Lung microvascular endothelial cell (primary cell): Measurements from ENCODE around the gene ATG2B. TPM values are rescaled to one million over a fixed set of nuclear protein-coding genes. Genes with fewer than 3 reads are reported as not detected.
"Not testable (repeated sequence)": the region's sequence is repeated elsewhere in the genome, so short reads cannot be mapped to it uniquely, and the experiment has no call there.

Experiments
- DNase-seq, 2 donors: peaks; one replicate each; pipeline versions ENCODE4 v3.0.0 to v3.0.0-alpha.2; 2010; ENCODE audit warnings: low read depth in 2 of 2
- total RNA-seq: library from RNA; depleted of rRNA; stranded (reverse); fragments of >200 nt; gene quantifications from 2 replicates; pipeline ENCODE4 v1.2.1, GENCODE V29; 2014

Gene ATG2B
- total RNA-seq, 1 donor from 2014 or later = 15.7 TPM

DNA sequence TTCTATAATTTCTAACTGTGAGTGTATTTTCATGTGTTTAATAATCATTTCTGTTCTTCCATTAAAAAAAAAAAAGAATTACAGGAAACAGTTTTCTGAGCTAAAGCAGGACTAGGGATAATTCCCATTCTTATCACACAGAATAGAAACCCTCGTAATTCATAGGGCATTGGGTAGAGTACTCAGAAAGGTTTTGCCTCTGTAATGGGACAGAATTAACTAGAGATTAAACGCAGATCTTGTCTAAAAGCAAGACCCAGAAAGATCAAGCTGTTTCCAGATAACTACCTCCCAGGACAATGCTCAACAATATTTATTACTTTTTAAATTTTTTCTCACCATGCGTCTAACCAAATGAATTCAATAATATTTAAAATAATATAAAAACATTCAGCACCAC is 10.4 kb upstream of the ATG2B start:
- DNase-seq = no peak

DNA sequence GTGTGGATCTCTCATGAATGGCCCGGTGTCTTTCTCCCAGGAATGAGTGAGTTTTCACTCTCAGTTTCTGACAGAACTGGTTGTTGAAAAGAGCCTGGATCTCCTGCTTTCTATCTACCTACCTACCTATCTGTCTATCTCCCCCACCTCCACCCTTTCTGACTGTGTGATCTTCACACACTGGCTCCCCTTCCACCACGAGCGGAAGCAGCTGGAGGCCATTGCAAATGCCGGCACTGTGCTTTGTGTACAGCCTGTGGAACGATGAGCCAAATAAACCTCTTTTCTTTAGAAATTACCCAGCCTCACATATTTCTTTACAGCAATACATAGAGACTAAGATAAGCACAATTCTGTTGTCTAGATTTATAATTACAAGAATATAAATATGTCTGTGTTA is 7.4 kb upstream of the ATG2B start:
- DNase-seq = no peak

- DNase-seq = no peak
Observed at GRCh38 chr14:96368534-96368933, 5.4 kb upstream of the ATG2B start.

GRCh38 chr14:96364962-96365361 is 1.8 kb upstream of the ATG2B start:
- DNase-seq = no peak

DNA sequence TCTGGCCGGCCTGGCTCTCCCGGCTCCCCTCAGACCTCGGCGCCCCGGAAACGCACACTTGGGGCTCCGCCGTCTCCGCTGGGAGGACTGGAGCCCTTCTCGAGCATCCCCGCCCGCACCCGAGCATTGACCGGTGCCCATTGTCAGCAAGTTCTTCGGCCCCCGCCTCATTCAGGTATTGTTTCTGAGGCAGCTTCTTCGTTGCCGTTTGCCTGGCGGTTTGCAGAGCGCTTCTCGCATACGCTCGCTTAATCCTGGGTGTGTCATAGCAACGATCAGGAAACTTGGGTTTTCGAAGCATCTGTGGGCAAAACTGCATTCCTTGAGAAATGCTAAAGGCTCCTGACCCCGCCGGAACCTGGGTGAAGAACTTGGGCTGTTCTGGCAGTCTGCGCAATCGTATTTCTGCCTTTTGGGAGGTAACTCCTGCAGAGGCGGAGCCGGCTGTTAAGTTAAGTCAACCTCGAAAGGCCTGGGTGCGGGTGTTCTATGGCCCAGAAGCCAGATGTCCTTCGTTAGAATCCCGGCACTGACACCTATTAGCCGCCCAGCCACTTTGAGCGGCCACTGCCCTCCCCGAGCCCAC is 703 bp upstream of the ATG2B start:
- peak; percentile 31 to 41 for DNase-seq

DNA sequence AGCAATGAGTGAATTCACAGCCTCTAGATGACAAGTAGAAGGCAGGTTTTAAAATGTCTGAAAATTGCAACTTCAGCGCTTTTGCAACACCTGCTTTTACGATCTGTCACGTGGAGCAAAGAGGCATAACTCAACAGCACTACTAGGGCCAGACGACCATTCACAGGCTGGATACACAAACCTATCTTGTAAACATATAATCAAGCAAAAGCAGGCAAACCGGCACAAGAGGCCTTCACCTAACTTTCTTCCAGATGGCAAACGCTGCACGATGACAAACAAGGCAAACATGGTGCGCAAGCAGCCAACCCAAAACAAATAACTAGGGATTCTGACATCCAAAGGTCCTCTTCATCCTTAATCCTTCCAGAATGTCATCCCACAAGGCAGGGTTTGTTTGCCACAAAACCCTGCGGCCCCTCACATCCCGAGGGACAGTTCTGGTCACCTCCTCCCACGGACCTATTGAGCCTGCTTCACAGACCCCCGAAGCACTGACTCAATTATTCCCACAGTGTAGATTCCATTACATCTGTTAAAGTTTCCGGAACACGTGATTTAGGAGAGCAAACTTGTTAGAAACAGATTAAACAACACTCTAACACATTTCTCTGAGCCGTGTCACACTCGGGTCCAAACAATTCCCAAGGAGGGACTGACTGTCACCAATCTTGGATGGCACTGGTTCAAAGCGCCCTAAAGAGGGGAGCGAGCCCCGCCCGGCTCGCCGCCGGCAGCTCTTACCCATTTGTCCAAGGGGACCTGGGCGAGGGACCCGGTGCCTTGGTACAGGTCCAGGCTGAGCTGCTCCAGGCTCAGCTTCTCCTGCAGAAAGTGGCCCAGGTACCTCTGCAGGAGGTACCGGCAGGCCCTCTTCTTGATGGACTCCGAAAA is 823 bp downstream of the ATG2B start:
- DNase-seq = peak; percentile 52 to 91

DNA sequence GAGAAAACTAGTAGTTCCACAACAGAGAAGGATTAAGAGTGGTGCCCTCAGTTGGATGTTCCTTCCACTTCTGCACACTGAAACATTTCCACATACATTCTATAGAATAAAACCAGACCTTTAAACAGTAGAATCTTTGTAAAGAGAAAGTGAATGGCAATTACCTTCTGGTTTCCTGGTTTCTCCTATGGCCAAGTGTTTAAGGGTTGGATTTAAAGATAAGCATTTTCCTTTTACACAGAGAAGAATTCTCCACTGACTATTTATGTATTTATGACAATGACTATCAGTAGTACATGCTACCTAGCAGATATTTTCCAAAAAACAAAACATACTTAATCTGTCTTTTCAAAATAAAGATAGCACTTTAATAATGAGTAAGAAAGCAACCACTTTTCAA is 3.2 kb downstream of the ATG2B start:
- no peak for DNase-seq

- DNase-seq = no peak
Observed at GRCh38 chr14:96357216-96357615, 5.9 kb downstream of the ATG2B start.

DNA sequence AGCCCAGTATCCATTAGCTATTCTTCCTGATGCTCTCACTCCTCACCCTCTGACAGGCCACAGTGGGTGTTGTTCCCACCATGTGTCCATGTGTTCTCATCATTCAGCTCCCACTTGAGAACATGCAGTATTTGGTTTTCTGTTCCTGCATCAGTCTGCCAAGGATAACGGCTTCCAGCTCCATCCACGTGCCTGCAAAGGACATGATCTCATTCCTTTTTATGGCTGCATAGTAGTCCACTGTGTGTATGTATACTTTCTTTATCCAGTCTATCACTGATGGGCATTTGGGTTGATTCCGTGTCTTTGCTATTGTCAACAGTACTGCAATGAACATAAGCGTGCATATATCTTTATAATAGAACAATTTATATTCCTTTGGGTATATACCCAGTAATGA is 8.9 kb downstream of the ATG2B start:
- no peak for DNase-seq

- no peak for DNase-seq
Observed at GRCh38 chr14:96352708-96353107, 10.4 kb downstream of the ATG2B start.

DNA sequence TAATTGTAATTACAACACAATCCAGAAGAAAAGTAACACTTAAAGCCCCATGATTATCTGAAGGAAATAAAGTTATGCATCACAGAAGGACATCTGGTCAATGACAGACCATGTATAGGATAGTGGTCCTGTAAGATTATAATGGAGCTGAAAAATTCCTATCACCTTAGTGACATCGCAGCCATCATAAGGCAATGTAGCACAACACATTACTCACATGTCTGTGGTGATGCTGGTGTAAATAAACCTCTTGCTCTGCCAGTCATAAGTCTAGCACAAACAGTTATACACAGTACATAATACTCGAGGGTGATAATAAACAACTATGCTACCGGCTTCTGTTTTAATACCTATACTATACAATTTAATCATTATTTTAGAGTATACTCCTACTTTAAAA is 11.2 kb downstream of the ATG2B start:
- peak in 1 of 2 donors; percentile 5 for DNase-seq

GRCh38 chr14:96349286-96350075 is 13.7 kb downstream of the ATG2B start:
- DNase-seq = peak in 1 of 2 donors; percentile 13

DNA sequence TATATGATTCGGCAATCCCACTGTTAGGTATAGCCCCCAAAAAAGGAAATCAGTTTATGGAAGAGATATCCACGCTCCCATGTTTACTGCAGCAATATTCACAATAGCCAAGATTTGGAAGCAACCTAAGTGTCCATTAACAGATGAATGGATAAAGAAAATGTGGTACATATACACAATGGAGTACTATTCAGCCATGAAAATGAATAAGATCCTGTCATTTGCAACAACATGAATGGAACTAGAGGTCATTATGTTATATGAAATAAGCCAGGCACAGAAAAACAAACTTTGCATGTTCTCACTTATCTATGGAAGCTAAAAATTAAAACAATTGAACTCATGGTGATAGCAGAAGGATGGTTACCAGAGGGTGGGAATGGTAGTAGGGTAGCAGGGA is 15.2 kb downstream of the ATG2B start:
- not testable (repeated sequence) for DNase-seq

DNA sequence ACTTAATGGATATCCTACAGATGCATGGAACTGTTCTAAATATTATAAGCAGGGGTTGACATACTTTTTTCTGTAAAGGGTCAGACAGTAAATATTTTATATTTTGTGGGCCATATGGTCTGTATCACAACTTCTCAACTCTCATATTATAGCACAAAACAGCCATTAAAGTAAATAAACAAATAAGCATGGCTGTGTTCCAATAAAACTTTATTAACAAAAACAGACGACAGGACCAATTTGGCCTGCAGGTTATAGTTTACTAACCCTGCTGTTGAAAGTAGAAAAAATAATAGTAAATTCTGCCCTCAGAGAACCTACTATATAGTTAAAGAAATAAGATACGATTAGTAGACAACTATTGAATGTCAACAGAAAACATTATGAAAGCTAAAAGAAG is 17.5 kb downstream of the ATG2B start:
- no peak for DNase-seq

GRCh38 chr14:96341323-96341722 is 21.8 kb downstream of the ATG2B start:
- no peak for DNase-seq

- no peak for DNase-seq
Observed at GRCh38 chr14:96338551-96338950, 24.6 kb downstream of the ATG2B start.

DNA sequence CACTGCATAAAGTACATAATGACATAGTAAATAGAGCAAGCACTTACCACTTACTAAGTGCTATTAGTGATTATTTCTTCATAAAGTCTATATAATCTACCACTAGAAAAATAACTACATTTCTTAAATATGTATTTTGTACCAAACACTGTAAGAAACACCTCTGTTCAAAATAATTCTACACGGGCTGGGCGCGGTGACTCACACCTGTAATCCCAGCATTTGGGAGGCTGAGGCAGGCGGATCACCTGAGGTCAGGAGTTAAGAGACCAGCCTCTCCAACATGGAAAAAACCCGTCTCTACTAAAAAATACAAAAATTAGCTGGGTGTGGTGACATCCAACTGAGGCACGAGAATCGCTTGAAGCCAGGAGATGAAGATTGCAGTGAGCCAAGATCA is 38.9 kb downstream of the ATG2B start:
- no peak for DNase-seq

DNA sequence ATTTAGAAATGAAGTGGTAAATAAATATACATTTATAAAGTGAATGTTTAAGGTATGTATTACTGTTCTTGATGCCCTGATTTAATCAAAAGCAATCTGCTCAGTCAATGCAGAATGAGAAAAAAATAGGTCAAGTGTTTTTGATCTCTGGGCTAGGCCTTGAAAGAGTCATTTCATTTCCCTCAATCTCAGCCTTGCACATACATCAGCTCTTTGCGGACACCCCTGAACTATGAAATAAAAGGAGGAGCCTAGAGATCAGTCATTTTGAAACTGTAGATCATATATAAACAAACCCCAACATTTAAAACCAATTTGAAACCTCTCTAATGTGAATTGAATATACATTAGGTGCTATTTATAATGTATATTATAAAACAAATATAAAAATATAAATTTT is 42.5 kb downstream of the ATG2B start:
- DNase-seq = no peak

DNA sequence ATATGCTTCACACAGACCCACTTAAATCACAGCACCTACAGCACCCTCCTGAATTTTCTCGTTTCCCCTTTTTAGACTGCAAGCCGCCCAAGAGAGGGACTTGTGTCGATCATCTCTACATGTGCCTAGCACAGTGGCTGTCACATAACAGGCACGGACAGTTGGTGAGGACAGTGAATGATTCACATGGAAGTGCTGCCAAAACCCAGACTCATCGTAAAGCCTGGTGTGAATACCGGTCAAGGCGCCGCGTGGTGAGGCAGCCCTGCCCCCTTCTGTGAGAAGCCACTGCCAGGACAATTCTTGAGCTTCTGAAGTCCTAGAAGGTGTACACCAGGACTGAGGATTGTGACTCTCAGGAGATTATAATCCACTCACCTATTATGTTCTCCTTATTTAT is 44.3 kb downstream of the ATG2B start:
- DNase-seq = no peak

GRCh38 chr14:96316087-96316486 is 47.1 kb downstream of the ATG2B start:
- no peak for DNase-seq

GRCh38 chr14:96310906-96311305 is 52.2 kb downstream of the ATG2B start:
- DNase-seq = no peak

- peak; percentile 3 to 17 for DNase-seq
Observed at GRCh38 chr14:96309896-96310330, 53.2 kb downstream of the ATG2B start.
